Measurements from ENCODE around the gene EVX2. TPM values are rescaled to one million over a fixed set of nuclear protein-coding genes. Genes with fewer than 3 reads are reported as not detected.

The EVX2 gene
- total and polyA plus RNA-seq, 2 of the 4 experiments (the other 2 are of a cell fraction), result not detected

DNA sequence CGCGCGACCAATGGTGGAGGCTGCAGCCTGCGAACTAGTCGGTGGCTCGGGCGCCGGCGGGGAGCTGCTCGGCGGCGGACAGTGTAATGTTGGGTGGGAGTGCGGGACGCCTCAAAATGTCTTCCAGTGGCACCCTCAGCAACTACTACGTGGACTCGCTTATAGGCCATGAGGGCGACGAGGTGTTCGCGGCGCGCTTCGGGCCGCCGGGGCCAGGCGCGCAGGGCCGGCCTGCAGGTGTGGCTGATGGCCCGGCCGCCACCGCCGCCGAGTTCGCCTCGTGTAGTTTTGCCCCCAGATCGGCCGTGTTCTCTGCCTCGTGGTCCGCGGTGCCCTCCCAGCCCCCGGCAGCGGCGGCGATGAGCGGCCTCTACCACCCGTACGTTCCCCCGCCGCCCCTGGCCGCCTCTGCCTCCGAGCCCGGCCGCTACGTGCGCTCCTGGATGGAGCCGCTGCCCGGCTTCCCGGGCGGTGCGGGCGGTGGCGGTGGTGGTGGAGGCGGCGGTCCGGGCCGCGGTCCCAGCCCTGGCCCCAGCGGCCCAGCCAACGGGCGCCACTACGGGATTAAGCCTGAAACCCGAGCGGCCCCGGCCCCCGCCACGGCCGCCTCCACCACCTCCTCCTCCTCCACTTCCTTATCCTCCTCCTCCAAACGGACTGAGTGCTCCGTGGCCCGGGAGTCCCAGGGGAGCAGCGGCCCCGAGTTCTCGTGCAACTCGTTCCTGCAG is 39.1 kb upstream of the EVX2 start, which contains the start of gene HOXD9:
Gene HOXD9, plus strand, starts transcription at position 37 of the 728 bp plus-strand sequence. Its CDS starts 50 bp downstream, at position 87.
- H3K4ac ChIP-seq (ENCODE audit: low read depth, low read length), result no peak within 1 kb of the TSS
- H3K9me1 ChIP-seq (ENCODE audit: insufficient read depth, low read length), result no peaks in the 10 kb centered on the region
- peaks cover 90% of the 10 kb centered on the region for H3K27me3 ChIP-seq (ENCODE audit: control insufficient read depth, insufficient read depth, low read length)
- no peak within 1 kb of the TSS; the same call in 1 of the 2 replicates for H3K4me3 ChIP-seq (ENCODE audit: insufficient read depth, low read depth, low read length)
- H2BK15ac ChIP-seq (ENCODE audit: low read depth, low read length), result no peak within 1 kb of the TSS
- no peak within 1 kb of the TSS for H3K23ac ChIP-seq (ENCODE audit: low read depth, low read length)
- H2BK5ac ChIP-seq (ENCODE audit: low read depth, low read length, poor library complexity, severe bottlenecking), result no peak within 1 kb of the TSS
- no peak within 1 kb of the TSS for H4K8ac ChIP-seq (ENCODE audit: low read depth in 2 of 2, low read length in 2 of 2)
- 7% methylated on average over 14 of the region's 84 CpGs; no CpG with 5 or more reads in 1 of the 2 experiments for WGBS, 2 experiments (ENCODE audit: extremely low coverage in 2 of 2, insufficient read length in 1 of 2)
- H3K56ac ChIP-seq (ENCODE audit: extremely low read depth, insufficient read depth, low read length), result no peak within 1 kb of the TSS
- no peak within 1 kb of the TSS for H2AK9ac ChIP-seq (replicated peaks; ENCODE audit: low read depth, low read length, poor library complexity)
- CTCF ChIA-PET, result no interaction called here
- H4K91ac ChIP-seq (ENCODE audit: insufficient read depth, low read depth, low read length), result no peak within 1 kb of the TSS
- BruUV-seq (replicated peaks), result no TSS peak
- TF ChIP-seq RCOR1 (IDR thresholded peaks at IDR 0.05; ENCODE audit: insufficient replicate concordance, low read length) (no peak), MAFK (IDR thresholded peaks at IDR 0.05; ENCODE audit: low read depth, low read length) (no peak), POLR2A (IDR thresholded peaks at IDR 0.05; ENCODE audit: low read depth, low read length) (no peak), NFE2L2 (IDR thresholded peaks at IDR 0.05; ENCODE audit: low read depth, low read length) (no peak), RFX5 (IDR thresholded peaks at IDR 0.05; ENCODE audit: low read depth, low read length) (no peak), RAD21 (IDR thresholded peaks at IDR 0.05; ENCODE audit: low read length) (no peak), BHLHE40 (IDR thresholded peaks at IDR 0.05; ENCODE audit: low read depth, low read length) (no peak), MAZ (IDR thresholded peaks at IDR 0.05; ENCODE audit: borderline replicate concordance, low read depth, low read length) (no peak), SMC3 (IDR thresholded peaks at IDR 0.05; ENCODE audit: low read depth, low read length) (no peak)
- TF ChIP-seq, protein P1, sequence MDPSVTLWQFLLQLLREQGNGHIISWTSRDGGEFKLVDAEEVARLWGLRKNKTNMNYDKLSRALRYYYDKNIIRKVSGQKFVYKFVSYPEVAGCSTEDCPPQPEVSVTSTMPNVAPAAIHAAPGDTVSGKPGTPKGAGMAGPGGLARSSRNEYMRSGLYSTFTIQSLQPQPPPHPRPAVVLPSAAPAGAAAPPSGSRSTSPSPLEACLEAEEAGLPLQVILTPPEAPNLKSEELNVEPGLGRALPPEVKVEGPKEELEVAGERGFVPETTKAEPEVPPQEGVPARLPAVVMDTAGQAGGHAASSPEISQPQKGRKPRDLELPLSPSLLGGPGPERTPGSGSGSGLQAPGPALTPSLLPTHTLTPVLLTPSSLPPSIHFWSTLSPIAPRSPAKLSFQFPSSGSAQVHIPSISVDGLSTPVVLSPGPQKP (IDR thresholded peaks at IDR 0.05; ENCODE audit: borderline replicate concordance, low read depth, low read length), result no peak
- TF ChIP-seq, protein P2, sequence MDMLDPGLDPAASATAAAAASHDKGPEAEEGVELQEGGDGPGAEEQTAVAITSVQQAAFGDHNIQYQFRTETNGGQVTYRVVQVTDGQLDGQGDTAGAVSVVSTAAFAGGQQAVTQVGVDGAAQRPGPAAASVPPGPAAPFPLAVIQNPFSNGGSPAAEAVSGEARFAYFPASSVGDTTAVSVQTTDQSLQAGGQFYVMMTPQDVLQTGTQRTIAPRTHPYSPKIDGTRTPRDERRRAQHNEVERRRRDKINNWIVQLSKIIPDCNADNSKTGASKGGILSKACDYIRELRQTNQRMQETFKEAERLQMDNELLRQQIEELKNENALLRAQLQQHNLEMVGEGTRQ (IDR thresholded peaks at IDR 0.05; ENCODE audit: low read depth, low read length), result no peak; the same call in 1 of the 2 replicates
- TF ChIP-seq, protein P3, sequence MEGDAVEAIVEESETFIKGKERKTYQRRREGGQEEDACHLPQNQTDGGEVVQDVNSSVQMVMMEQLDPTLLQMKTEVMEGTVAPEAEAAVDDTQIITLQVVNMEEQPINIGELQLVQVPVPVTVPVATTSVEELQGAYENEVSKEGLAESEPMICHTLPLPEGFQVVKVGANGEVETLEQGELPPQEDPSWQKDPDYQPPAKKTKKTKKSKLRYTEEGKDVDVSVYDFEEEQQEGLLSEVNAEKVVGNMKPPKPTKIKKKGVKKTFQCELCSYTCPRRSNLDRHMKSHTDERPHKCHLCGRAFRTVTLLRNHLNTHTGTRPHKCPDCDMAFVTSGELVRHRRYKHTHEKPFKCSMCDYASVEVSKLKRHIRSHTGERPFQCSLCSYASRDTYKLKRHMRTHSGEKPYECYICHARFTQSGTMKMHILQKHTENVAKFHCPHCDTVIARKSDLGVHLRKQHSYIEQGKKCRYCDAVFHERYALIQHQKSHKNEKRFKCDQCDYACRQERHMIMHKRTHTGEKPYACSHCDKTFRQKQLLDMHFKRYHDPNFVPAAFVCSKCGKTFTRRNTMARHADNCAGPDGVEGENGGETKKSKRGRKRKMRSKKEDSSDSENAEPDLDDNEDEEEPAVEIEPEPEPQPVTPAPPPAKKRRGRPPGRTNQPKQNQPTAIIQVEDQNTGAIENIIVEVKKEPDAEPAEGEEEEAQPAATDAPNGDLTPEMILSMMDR (conservative IDR thresholded peaks at IDR 0.05; ENCODE audit: low read depth, low read length), result no peak
- H3K27ac ChIP-seq (ENCODE audit: insufficient read depth, low read length), result no peak within 1 kb of the TSS
- POLR2A ChIA-PET (ENCODE audit: unreplicated experiment), result no interaction called here
- H3K36me3 ChIP-seq (ENCODE audit: control insufficient read depth, insufficient read depth, low read length), result no peaks in the 10 kb centered on the region
- peaks cover 6% of the 10 kb centered on the region for H3K9me3 ChIP-seq (ENCODE audit: control insufficient read depth, insufficient read depth, low read length)
- H3K79me1 ChIP-seq (ENCODE audit: low read depth in 1 of 2, low read length in 2 of 2), result no peaks in the 10 kb centered on the region
- no peak within 1 kb of the TSS for H3K18ac ChIP-seq (ENCODE audit: low read depth, low read length)
- in situ Hi-C loops (cut with MboI; ENCODE audit: low sequenced_read_pairs) (loop anchor here (10.0 kb wide), 2 partner anchors 332 to 1032 kb away; no protein-coding TSS in a partner anchor), dilution Hi-C loops (cut with HindIII; ENCODE audit: low sequenced_read_pairs, unreplicated experiment) (no loop called here), intact Hi-C loops (cut with micrococcal nuclease) (no loop called here)
- no peak within 1 kb of the TSS for H4K5ac ChIP-seq (ENCODE audit: low read depth, low read length)
- no peak within 1 kb of the TSS for H2BK120ac ChIP-seq (ENCODE audit: low read depth, low read length)
- peak within 1 kb of the TSS; percentile 67 for H3K4me2 ChIP-seq (ENCODE audit: low read depth, low read length)
- DNase-seq, result no peak
- no peak within 1 kb of the TSS for H3K9ac ChIP-seq (ENCODE audit: low read depth, low read length)
- H2BK20ac ChIP-seq (ENCODE audit: low read depth, low read length), result no peak within 1 kb of the TSS
- H3K4me1 ChIP-seq (ENCODE audit: control insufficient read depth, insufficient read depth, low read length), result no peaks in the 10 kb centered on the region
- H2AK5ac ChIP-seq (ENCODE audit: low read depth, low read length), result no peak within 1 kb of the TSS
- no peaks in the 10 kb centered on the region; the same call in 1 of the 2 replicates for H4K20me1 ChIP-seq (ENCODE audit: insufficient read depth, low read length)
- ATAC-seq (ENCODE audit: low read depth), result peak; percentile 35
- no peak within 1 kb of the TSS for H3K14ac ChIP-seq (replicated peaks; ENCODE audit: low read depth, low read length)
- peak within 1 kb of the TSS; percentile 70 for H2AFZ ChIP-seq (replicated peaks; ENCODE audit: low read length, poor library complexity)

All from IMR-90 (cell line).